K562 (cell line): ENCODE results near the gene MYL12A. TPM values are rescaled to one million over a fixed set of nuclear protein-coding genes. Genes with fewer than 3 reads are reported as not detected.

Experiments
- BRD9 ChIP-seq: fragments of 450-650 bp; IDR thresholded peaks from 2 replicates; pipeline ENCODE4 v1.6.1; 2018; ENCODE audit warnings: low read depth; ENCODE audit not compliant: partially characterized antibody
- DNMT1 ChIP-seq: fragments of 450-650 bp; IDR thresholded peaks from 2 replicates; pipeline ENCODE4 v1.6.1; 2016; ENCODE audit warnings: antibody characterized with exemption, mild to moderate bottlenecking
- FUS ChIP-seq: fragments of 200-400 bp; formaldehyde crosslinking; optimal IDR thresholded peaks from 2 replicates; pipeline ENCODE3; 2017; ENCODE audit warnings: low read depth, low read length
- HDAC6 ChIP-seq: IDR thresholded peaks from 2 replicates; pipeline ENCODE4 v1.6.1; 2012; ENCODE audit warnings: low read depth, mild to moderate bottlenecking, control low read depth, inconsistent platforms, low read length, moderate library complexity
- MYNN ChIP-seq, 2 experiments: sonication (generic); formaldehyde crosslinking in 1 of 2; IDR thresholded peaks; 2 replicates each; pipeline versions ENCODE4 v1.5.0 to v1.6.1; 2016 to 2020; ENCODE audit warnings: antibody characterized with exemption in 1 of 2, missing genetic modification reagents in 1 of 2
- NCOA6 ChIP-seq: fragments of 450-650 bp; IDR thresholded peaks from 2 replicates; pipeline ENCODE4 v1.6.1; 2017; ENCODE audit warnings: mild to moderate bottlenecking
- NCOR1 ChIP-seq: fragments of 450-650 bp; IDR thresholded peaks from 2 replicates; pipeline ENCODE4 v1.6.1; 2016; ENCODE audit warnings: mild to moderate bottlenecking, moderate library complexity
- SMARCA4 ChIP-seq: fragments of 450-650 bp; IDR thresholded peaks from 2 replicates; pipeline ENCODE4 v1.6.1; 2016
- SPI1 ChIP-seq: IDR thresholded peaks from 2 replicates; pipeline ENCODE4 v1.6.1; 2011; ENCODE audit warnings: low read depth, low read length, control low read depth, borderline replicate concordance
- SRF ChIP-seq, 2 experiments: fragments of 250-450, 450-650 bp in 1 of 2; sonication (Bioruptor Pico) in 1 of 2; sonication (generic) in 1 of 2; formaldehyde crosslinking; IDR thresholded peaks; 2 replicates each; pipeline versions ENCODE4 v1.5.0 to v1.5.1; 2020 to 2022; ENCODE audit warnings: mild to moderate bottlenecking in 1 of 2, missing genetic modification reagents in 1 of 2
- TBP ChIP-seq: optimal IDR thresholded peaks from 2 replicates; pipeline ENCODE3; 2011; ENCODE audit warnings: low read depth, low read length, improper control_type of control experiment
- TEAD2 ChIP-seq: fragments of 450-650 bp; IDR thresholded peaks from 2 replicates; pipeline ENCODE4 v1.6.1; 2016; ENCODE audit warnings: missing genetic modification characterization, control low read depth, missing compliant biosample characterization
- ZNF184 ChIP-seq: sonication (generic); formaldehyde crosslinking; IDR thresholded peaks from 2 replicates; pipeline ENCODE4 v1.5.0; 2020; ENCODE audit warnings: missing genetic modification reagents
- ZNF551 ChIP-seq: fragments of 250-450 bp; sonication (Bioruptor Pico); IDR thresholded peaks from 2 replicates; pipeline ENCODE4 v1.5.0; 2021; ENCODE audit warnings: mild to moderate bottlenecking, moderate library complexity
- ZNF561 ChIP-seq: fragments of 450-650 bp; formaldehyde crosslinking; conservative IDR thresholded peaks from 2 replicates; pipeline ENCODE4 v1.4.0; 2020; ENCODE audit warnings: mild to moderate bottlenecking, moderate library complexity
- polyA plus RNA-seq, 8 experiments: library from polyadenylated mRNA; depleted of rRNA in 4 of 8; stranded (reverse) in 5 of 8; unstranded in 3 of 8; fragments of >200 nt; fragmentation: Nextera tagmentation in 2 of 8; fragmentation: Illumina TruSeq in 1 of 8; extraction: Ambion mirVana in 2 of 8; extraction: Trizol in 1 of 8; gene quantifications; 2 replicates each; pipeline versions ENCODE4 v1.2.1 to v1.2.3, GENCODE V29; 2011 to 2014; ENCODE audit warnings: inconsistent platforms in 1 of 8, missing spikeins in 1 of 8
- total RNA-seq, 7 experiments: library from RNA; depleted of rRNA in 6 of 7; stranded (reverse); fragments of >200 nt in 6 of 7; fragmentation: Illumina TruSeq in 2 of 7; extraction: Trizol in 2 of 7; gene quantifications; 2 replicates each; pipeline versions ENCODE4 v1.2.1 to v1.2.3, GENCODE V29; 2011 to 2021; ENCODE audit warnings: low replicate concordance in 1 of 7
- TF ChIP-seq, protein P1 (sequence below), 2 experiments: fragments of 450-650 bp in 1 of 2; IDR thresholded peaks; 2 replicates each; pipeline ENCODE4 v1.6.1; 2011 to 2017; ENCODE audit warnings: low read depth in 2 of 2, antibody characterized with exemption in 1 of 2, borderline replicate concordance in 1 of 2, low read length in 1 of 2, mild to moderate bottlenecking in 1 of 2, mixed read lengths in 1 of 2; ENCODE audit not compliant: control insufficient read depth in 1 of 2
- TF ChIP-seq, protein P2 (sequence below): IDR thresholded peaks from 2 replicates; pipeline ENCODE4 v1.6.1; 2011; ENCODE audit warnings: borderline replicate concordance, low read depth, mild to moderate bottlenecking, moderate library complexity, low read length; ENCODE audit not compliant: insufficient read depth, poor library complexity, severe bottlenecking
- TF ChIP-seq, protein P3 (sequence below): sonication (generic); formaldehyde crosslinking; IDR thresholded peaks from 2 replicates; pipeline ENCODE4 v1.5.0; 2020; ENCODE audit warnings: missing genetic modification reagents
- TF ChIP-seq, protein P4 (sequence below): fragments of 450-650 bp; formaldehyde crosslinking; IDR thresholded peaks from 2 replicates; pipeline ENCODE4 v1.4.0; 2022; ENCODE audit warnings: missing genetic modification characterization

The MYL12A gene
- total and polyA plus RNA-seq, 9 of the 15 experiments (the other 6 are each of a cell fraction or from before 2014, with no cell fraction given) = 308 to 1,031 (median 559) TPM

DNA sequence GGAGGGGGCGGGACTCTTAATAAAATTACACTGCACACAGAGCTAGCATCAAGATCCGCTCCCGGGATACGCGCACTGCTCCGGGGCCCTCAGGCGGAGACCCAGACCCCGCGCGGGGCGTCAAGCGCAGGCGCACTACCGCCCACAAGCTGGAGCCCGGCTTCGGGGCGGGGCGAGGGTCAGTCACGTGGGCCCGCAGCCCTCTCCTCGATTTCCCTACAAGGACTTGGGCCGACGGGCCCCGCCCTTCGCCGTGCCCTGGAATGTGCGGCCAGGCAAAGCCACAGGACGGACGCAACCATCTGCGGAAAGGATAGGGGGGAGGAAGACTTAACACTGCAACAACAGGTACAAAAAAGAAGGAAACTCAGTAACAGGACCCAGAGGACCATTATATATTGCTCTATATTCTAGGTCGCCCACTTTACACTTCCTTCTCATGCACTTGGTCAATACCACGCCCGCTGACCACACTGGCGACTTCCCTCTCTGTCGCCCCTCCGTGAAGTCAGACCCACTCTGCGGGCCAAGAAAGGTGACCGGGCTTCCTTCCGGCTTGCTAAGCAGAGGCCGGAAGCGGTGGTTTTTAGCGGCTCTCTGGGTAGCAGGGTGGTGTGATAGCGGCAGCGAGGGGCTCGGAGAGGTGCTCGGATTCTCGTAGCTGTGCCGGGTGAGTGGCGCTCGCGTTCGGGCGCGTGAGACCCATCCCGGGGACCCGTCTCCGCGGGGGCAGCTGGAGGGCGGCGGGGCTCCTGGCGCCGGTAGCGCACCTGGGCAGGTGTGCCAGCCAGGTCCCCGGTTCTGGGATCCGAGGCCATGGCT is at the start of gene MYL12A (continued):
- TF ChIP-seq, protein P1, sequence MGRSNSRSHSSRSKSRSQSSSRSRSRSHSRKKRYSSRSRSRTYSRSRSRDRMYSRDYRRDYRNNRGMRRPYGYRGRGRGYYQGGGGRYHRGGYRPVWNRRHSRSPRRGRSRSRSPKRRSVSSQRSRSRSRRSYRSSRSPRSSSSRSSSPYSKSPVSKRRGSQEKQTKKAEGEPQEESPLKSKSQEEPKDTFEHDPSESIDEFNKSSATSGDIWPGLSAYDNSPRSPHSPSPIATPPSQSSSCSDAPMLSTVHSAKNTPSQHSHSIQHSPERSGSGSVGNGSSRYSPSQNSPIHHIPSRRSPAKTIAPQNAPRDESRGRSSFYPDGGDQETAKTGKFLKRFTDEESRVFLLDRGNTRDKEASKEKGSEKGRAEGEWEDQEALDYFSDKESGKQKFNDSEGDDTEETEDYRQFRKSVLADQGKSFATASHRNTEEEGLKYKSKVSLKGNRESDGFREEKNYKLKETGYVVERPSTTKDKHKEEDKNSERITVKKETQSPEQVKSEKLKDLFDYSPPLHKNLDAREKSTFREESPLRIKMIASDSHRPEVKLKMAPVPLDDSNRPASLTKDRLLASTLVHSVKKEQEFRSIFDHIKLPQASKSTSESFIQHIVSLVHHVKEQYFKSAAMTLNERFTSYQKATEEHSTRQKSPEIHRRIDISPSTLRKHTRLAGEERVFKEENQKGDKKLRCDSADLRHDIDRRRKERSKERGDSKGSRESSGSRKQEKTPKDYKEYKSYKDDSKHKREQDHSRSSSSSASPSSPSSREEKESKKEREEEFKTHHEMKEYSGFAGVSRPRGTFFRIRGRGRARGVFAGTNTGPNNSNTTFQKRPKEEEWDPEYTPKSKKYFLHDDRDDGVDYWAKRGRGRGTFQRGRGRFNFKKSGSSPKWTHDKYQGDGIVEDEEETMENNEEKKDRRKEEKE (IDR thresholded peaks at IDR 0.05; ENCODE audit: borderline replicate concordance in 1 of 2, control insufficient read depth in 1 of 2, low read depth in 2 of 2, low read length in 1 of 2) = peak; percentile 57 to 99; a peak in 2 of 4 replicates
- TF ChIP-seq HDAC6 = no peak
- peak; percentile 52 for TF ChIP-seq SPI1
- peak; percentile 55; the same call in 1 of the 2 replicates for TF ChIP-seq DNMT1
- no peak for TF ChIP-seq BRD9
- TF ChIP-seq MYNN (IDR thresholded peaks at IDR 0.05) = peak; percentile 62; the same call in 1 of the 2 replicates
- TF ChIP-seq MYNN (CRISPR knock-in tag; IDR thresholded peaks at IDR 0.05) = no peak
- TF ChIP-seq TEAD2 = peak; percentile 99
- no peak for TF ChIP-seq ZNF184 (CRISPR knock-in tag)
- TF ChIP-seq SRF (CRISPR knock-in tag; IDR thresholded peaks at IDR 0.05) = peak; percentile 94 to 99
- TF ChIP-seq, protein P2, sequence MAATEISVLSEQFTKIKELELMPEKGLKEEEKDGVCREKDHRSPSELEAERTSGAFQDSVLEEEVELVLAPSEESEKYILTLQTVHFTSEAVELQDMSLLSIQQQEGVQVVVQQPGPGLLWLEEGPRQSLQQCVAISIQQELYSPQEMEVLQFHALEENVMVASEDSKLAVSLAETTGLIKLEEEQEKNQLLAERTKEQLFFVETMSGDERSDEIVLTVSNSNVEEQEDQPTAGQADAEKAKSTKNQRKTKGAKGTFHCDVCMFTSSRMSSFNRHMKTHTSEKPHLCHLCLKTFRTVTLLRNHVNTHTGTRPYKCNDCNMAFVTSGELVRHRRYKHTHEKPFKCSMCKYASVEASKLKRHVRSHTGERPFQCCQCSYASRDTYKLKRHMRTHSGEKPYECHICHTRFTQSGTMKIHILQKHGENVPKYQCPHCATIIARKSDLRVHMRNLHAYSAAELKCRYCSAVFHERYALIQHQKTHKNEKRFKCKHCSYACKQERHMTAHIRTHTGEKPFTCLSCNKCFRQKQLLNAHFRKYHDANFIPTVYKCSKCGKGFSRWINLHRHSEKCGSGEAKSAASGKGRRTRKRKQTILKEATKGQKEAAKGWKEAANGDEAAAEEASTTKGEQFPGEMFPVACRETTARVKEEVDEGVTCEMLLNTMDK = no peak
- no peak for TF ChIP-seq NCOR1
- no peak for TF ChIP-seq SMARCA4
- peak; percentile 94 for TF ChIP-seq TBP
- TF ChIP-seq ZNF551 (CRISPR knock-in tag) = no peak
- TF ChIP-seq, protein P3, sequence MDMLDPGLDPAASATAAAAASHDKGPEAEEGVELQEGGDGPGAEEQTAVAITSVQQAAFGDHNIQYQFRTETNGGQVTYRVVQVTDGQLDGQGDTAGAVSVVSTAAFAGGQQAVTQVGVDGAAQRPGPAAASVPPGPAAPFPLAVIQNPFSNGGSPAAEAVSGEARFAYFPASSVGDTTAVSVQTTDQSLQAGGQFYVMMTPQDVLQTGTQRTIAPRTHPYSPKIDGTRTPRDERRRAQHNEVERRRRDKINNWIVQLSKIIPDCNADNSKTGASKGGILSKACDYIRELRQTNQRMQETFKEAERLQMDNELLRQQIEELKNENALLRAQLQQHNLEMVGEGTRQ (CRISPR knock-in tag) = no peak
- no peak for TF ChIP-seq NCOA6
- TF ChIP-seq FUS = no peak
- no peak for TF ChIP-seq ZNF561 (CRISPR knock-in tag)
- TF ChIP-seq, protein P4, sequence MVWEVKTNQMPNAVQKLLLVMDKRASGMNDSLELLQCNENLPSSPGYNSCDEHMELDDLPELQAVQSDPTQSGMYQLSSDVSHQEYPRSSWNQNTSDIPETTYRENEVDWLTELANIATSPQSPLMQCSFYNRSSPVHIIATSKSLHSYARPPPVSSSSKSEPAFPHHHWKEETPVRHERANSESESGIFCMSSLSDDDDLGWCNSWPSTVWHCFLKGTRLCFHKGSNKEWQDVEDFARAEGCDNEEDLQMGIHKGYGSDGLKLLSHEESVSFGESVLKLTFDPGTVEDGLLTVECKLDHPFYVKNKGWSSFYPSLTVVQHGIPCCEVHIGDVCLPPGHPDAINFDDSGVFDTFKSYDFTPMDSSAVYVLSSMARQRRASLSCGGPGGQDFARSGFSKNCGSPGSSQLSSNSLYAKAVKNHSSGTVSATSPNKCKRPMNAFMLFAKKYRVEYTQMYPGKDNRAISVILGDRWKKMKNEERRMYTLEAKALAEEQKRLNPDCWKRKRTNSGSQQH (CRISPR knock-in tag) = peak; percentile 91
